Nasal cavity respiratory epithelium epithelial cell of viscerocranial mucosa (primary cell): ENCODE data around the gene ANKRD13A. TPM values are rescaled to one million over a fixed set of nuclear protein-coding genes. Genes with fewer than 3 reads are reported as not detected.

Experiments
- total RNA-seq: library from RNA; depleted of rRNA; stranded (reverse); fragments of >200 nt; gene quantifications from 2 replicates; pipeline ENCODE4 v1.2.3, GENCODE V29; 2014

Gene ANKRD13A
- 37.8 and 45.8 TPM in 2 replicates for total RNA-seq

GRCh38 chr12:109998904-109999648 lies at the start of gene ANKRD13A:
ANKRD13A (plus strand) TSS chr12:109999430; CDS start chr12:109999689, 259 bp downstream.

GRCh38 chr12:109995686-109996482 lies 3.3 kb upstream of the ANKRD13A start, which contains the start of gene GIT2:
GIT2 (minus strand) TSS chr12:109996368; CDS start chr12:109996224, 144 bp downstream.

GRCh38 chr12:110048242-110049027 lies 49.2 kb downstream of the ANKRD13A start, which contains the start of gene C12orf76:
C12orf76 (minus strand) TSS chr12:110048522; CDS start chr12:110048495, 27 bp downstream.

Other genes with a start within 250 kb of the ANKRD13A start
- gene TRPV4, start 166.0 kb upstream of the ANKRD13A start, total RNA-seq, result 0.68 and 3.6 TPM in 2 replicates
- gene GLTP, start 118.9 kb upstream of the ANKRD13A start, total RNA-seq, result 95.5 and 174 TPM in 2 replicates
- 10.9 and 17.7 TPM in 2 replicates for gene TCHP, start 99.2 kb upstream of the ANKRD13A start, total RNA-seq
- gene GIT2, start 3.1 kb upstream of the ANKRD13A start, total RNA-seq, result 21.9 and 37.4 TPM in 2 replicates
- 21.9 and 28.8 TPM in 2 replicates for gene C12orf76, start 49.1 kb downstream of the ANKRD13A start, total RNA-seq
- gene IFT81, start 124.9 kb downstream of the ANKRD13A start, total RNA-seq, result 6.2 and 15.1 TPM in 2 replicates